Measurements from ENCODE around the gene GRN.
A peak's percentile ranks its signal among the peaks of the same experiment; 100 is the strongest.
"Not testable (repeated sequence)": the region's sequence is repeated elsewhere in the genome, so short reads cannot be mapped to it uniquely, and the experiment has no call there.

The GRN gene

DNA sequence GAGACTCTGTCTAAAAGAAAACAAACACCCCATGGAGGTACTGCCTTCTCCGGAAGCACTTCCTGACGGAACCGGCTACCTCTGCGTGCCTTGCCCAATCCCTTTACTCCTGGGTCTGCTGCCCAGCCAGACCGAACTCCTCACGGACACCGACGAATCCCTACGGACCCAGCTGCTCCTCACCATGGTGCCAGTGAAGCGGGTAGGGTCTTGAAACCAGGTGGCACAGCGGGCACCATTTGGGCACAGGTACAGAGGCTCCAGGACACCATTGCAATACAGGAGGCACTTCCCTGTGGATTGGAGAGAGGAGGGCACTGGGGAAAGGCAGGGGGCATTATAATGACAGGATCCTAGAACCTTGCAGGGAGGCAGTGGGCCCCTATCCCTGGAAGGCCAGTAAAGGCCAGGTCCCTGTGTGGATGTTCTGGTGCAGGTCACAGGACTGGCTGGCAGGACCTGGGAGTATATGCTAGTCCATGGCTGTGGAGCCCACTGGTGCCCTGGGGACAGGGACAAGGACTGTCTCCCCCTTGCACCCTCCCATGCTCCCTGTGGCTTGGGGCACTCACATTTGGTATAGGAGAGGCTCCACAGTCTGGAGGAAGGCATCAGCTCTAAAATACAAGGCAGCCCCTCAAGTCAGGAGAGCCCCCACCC is 22.7 kb upstream of the GRN start:
- DNase-seq: no peak

DNA sequence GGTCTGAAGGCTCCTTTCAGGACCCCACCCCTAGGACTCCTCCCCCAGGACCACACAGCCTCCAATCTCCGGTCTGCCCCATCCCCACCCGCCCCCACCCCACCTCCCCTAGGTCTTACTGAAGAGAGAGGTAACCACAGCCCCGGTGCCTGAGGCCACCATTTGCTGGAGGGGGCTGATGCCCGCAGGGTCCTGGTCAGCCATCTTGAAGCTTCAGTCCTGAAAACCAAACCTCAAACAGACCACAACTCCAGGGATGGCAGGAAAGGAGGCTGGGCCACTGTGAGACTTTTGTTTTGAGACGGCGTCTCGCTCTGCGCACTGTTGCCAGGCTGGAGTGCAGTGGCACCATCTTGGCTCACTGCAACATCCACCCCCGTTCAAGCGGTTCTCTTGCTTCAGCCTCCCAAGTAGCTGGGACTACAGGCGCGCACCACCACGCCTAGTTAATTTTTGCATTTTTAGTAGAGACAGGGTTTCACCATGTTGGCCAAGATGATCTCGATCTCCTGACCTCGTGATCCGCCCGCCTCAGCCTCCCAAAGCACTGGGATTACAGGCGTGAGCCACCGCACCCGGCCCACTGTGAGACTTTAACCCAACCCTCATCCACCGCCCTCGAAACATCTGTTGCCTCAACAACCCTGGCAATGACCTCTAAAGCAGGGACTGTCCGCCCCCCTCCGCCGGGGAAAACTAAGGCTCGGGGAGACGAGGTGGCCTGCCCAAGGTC is 21.6 kb upstream of the GRN start:
- DNase-seq: no peak

DNA sequence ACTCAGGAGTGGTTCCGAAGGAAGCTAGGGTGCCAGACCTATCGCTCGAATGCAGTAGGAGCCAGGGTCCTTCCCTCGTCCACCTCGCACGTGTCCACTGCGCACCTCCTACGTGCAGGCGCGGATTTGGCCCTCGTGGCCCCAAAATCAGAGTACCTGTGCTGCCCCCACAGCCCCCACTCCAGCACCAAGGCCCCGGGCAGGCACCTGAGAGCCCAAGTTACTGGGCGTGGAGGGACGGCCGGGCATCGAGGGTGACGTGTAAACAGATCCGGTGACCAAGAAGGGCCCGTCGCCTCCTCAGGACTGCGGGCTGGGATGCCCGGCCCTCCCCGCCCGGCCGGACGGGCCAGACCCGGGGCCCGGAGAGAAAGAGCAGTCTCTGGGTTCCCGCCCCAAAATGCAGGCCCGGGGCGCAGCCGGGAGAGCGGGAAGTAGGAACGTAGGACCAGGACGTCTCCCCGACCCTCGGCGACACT is 21.0 kb upstream of the GRN start:
- peak; percentile 5 for DNase-seq

DNA sequence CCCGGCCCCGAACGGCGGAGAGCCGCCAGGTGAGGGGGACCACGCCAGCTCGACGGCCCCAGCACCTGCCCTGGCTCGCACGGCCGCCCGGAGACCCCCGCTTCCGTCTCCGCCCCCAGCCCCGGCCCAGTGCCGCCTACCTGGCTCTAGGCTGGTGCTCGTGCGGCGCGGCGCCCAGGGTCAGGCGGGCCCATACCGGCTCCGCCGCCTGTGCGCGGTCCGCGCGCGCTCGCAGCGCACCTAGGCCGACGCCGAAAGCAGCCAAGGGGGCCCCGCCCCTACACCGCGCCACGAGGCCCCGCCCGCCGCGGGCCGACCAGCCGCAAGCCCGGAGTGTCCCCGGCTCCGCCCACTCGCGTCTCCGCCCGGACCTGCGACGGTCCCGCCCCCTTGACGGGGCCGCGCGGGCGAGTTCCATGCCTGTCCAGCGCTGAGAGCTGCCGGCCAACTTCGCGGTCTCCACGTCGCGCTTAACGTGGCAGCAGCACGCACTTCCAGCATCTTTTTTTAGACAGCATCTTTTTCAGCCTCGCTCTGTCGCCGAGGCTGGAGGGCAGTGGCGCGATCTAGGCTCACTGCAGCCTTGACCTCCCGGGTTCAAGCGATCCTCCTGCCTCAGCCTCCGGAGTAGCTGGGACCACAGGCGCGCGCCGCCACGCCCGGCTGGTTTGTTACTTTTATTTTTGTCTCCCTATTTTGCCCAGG is 20.4 kb upstream of the GRN start, which contains the start of gene SLC25A39:
SLC25A39 (minus strand) TSS at position 253 of the 705 bp plus-strand sequence. CDS start 1,261 bp downstream, outside the sequence.
- DNase-seq: peak; percentile 91

DNA sequence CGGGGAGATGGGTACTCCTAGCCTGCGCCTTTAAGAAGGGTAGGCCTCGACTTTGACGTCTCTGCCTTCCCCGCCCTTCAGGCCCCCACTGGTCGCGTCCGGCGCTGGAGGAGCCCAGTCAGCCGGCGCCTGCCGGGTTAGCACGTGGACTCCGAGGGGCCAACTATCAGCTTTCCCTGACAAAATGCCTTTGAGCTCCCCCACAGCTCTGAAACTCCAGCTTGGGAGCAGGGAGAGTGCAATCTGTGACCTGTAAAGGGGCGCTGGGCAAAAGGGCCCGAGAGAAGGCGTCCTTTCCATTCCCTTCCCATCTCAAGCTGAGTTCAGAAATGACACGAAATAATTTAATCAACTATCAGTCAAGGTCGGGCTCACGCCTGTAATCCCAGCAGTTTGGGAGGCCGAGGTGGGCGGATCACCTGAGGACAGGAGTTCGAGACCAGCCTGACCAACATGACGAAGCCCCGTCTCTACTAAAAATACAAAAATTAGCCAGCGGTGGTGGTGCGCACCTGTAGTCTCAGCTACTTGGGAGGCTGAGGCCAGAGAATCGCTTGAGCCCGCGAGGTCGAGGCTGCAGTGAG is 18.1 kb upstream of the GRN start:
- DNase-seq: peak; percentile 98

DNA sequence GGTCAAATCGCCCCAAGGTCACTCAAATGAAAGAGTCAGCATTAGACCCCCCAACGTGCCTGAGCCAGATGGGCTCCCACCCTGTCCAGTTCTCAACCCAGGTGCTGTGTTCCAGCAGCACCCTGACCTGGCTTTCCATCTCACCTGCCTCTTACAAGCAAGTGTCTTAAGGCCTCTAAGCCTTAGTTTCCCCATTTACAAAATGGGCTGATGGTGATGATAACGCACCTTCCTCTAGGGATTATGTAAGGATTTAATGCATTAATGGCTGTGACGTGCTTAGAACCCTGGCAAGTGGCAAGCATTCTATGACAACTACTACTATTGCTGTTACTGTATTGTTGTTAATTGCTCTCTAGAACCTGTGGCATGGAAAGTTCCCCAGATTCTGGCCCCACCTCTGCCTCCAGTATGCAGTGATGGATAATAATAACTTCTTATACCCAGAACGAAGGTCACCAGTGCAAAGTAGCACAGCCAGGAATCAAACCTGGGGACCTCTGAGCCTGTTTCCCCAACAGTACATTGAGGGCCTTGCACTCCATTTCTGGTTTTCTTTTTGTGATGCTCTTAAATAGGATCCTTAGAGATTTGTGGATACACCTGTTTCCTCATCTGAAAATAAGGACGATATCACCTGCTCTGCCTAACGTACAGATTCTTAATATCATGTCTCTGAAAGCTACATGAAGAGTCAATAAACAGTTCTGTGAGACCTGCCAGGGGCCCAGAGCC is 17.2 kb upstream of the GRN start:
- no peak for DNase-seq

DNA sequence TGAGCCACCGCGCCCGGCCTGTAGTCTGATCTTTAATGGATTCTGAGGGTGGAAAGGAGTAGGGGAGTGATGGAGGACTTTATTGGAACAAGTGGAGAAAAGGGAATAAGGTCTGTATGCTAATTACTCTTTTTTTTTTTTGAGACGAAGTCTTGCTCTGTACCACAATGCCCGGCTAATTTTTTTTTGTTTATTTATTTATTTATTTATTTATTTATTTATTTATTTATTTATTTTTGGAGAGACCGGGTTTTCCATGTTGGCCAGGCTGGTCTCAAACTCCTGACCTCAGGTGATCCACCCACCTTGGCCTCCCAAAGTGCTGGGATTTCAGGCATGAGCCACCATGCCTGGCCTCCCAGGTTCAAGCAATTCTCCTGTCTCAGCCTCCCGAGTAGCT is 15.6 kb upstream of the GRN start:
- DNase-seq: not testable (repeated sequence)

DNA sequence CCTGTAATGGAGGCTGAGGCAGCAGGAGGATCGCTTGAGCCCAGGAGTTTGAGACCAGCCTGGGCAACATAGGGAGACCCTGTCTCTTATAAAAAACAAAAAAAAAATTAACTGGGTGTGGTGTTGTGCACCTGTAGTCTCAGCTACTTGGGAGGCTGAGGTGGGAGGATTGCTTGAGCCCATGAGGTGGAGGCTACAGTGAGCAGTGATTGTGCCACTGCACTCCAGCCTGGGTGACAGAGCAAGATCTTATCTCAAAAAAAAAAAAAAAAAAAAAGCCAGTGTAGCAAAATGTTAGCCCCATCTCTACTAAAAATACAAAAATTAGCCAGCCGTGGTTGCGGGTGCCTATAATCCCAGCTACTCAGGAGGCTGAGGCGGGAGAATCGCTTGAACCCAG is 14.8 kb upstream of the GRN start:
- DNase-seq: not testable (repeated sequence)

DNA sequence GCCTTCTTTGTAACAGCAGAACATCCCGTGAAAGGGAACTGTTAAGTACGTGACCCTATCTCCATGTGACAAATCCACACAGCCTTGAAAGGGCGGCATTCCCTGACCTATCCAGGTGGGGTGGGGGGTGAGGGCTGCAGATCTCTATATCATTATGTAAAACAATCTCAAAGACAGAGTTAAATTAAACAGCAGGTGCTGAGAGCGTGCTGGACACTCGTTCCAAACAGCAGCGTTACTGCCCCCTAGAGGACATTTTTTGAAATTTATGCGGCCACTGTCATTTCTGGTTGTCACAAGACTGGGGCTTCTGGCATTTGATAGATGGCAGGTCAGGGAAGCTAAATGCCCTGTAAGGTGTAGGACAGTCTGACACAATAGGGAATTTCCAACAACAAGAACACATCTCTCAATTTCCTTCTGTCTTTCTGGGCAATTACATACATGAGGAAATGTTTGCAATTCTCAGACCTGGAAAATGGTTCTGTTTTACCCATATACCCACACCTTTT is 13.8 kb upstream of the GRN start:
- peak; percentile 43 for DNase-seq

DNA sequence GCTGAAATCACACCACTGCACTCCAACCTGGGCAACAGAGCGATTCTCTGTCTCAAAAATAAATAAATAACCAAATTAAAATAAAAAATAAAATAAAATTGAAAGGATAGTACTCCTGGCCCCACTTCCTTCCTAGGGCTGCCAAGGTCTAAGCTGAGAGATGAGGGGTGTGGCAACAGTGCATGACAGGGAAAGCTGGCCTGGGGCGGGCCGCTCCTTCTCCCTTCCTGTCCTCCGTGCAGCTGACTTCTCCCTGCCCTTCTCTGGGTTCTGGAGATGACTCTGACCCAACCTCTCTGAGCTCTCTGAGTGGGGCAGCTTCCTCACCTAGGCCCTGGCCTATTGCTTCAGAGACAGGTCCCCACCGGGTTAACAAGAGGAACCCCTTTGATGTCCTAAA is 11.7 kb upstream of the GRN start:
- DNase-seq: no peak

DNA sequence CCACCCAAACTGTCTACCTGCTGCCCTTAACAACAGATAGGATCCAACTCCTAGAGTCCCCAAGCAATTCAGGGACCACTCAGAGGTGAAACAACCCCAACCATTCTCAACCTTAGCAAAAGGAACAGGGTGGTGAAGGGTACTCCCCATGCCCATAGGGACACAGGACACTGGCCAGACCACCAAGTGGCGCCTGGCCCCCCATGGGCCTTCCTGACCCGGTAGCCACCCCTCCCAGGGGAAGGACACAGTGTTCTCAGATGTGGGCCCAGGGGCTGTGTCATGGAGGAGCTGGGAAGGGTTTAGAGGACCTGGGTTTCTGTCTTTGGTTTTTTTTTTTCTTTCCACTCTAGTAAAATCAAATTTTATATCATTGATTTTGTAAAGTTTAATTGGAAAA is 10.8 kb upstream of the GRN start:
- no peak for DNase-seq

DNA sequence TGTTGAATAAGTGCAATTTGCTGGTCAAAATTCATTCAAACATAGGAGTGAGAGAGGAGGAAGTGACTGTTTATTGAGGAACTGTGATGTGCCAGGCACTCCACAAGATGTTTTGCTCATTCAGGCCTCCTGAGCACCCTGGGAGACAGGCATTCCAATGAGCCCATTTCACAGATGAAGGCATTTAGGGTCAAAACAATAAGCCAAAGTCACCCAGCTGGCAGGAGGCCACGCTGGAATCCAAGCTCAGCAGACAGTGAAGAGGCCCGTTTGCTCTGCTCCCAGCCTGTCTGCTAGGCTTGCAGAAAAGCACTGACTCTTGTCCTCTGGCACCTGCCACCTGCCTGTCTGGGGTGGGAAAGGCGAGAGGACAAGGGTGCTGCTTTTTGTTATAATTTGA is 10.4 kb upstream of the GRN start:
- no peak for DNase-seq

DNA sequence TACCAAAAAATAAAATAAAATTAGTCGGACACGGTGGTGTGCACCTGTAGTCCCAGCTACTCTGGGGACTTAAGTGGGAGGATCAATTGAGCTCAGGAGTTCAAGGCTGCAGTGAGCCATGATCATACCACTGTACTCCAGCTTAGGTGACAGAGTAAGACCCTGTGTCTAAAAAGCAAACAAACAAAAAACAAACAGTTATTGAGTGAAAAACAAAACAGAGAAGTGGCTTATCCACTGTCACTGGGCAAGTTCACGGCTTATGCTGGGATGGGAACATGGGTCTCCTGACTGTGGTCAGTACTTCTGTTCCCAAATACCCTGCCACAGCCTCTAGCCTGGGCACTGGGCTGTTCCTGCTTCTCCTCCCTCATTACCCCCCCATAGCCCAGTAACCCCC is 9.5 kb upstream of the GRN start:
- no peak for DNase-seq

DNA sequence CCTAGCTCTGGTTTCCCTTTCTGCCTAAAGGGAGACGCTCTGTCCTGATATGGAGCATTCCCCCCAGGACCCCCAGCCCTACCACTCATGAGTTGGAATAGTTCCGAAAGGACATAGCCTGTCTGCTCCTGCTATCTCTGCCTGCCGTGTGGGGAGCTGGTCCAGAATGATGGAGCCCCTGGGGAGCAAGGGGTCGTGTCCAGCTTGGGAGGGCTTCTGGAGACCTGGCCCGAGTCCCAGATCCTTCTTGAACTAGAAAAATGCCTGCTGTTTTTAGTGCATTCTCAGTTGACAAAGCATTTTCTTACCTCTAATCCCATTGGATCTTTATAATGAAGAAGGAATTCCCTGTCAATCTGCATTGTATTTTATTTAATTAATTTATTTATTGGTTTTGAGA is 9.1 kb upstream of the GRN start:
- DNase-seq: no peak

DNA sequence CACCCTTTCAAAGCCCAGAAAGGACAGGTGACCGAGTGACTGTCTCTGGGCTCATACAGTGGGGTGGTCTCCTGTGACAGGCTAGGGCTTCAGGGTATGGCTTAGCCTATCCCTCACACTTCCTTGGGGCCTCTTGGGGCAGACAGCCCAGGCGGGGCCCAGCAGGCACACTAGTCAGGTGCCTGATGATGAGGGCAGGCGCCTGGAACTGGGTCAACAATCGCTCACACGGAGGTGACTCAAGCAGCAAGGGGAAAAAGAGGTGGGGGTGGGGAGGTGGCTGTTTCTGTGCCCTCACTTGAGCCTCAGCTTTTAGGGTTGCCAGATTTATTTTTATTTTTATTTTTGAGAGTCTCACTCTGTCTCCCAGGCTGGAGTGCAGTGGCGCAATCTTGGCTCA is 6.4 kb upstream of the GRN start:
- peak; percentile 41 for DNase-seq

DNA sequence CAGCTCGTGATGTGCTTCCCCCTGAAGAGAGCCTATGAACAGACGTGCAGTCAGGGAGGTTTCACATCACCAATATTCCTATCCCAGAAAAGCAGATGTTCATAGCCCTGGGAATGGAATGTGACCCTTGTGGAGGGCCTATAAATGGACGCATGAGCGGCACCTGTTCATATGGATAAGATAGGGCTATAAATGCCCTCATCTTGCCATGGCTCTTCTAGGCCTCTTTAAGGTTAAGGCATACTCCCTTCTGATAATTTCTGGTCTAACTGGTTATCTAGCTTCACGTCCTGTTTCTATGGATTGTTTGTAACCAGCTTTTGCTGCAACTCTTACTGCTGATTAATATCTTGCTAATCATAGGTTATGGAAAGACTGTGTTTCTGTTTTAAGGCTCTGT is 4.5 kb upstream of the GRN start:
- not testable (repeated sequence) for DNase-seq

DNA sequence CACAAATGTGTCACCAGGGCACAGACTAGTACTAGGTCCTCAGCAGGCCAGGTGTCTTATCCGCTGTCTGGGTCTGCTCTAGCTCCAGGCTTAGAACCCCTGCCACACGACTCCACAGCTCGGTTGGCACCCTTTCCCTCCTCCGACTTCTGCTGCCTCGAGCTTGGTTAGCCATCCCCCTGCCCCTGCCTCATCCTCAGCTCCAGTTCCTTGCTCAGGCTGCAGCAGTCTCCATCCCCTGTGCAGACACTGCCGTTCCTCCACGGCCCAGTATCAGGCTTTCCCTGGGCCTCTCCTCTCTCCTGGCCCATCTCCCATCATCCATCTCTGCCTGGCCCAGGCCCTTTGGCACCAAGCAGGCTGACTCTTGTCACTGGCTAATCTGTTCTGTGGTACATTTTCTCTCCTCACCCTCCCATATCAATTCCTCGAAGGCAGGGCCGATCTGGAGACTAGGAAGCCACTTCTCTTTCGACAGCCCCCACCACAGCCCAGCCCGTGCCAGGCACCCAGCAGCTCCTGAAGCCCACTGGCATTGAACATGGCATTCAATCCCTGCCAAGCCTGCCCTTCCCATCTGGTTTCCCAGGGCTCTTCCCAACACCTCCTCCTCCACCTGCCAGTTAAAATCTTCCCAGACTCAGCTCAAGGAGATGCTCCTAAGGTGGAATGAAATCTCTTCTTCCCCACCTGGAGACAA is 1.4 kb upstream of the GRN start:
- no peak for DNase-seq

DNA sequence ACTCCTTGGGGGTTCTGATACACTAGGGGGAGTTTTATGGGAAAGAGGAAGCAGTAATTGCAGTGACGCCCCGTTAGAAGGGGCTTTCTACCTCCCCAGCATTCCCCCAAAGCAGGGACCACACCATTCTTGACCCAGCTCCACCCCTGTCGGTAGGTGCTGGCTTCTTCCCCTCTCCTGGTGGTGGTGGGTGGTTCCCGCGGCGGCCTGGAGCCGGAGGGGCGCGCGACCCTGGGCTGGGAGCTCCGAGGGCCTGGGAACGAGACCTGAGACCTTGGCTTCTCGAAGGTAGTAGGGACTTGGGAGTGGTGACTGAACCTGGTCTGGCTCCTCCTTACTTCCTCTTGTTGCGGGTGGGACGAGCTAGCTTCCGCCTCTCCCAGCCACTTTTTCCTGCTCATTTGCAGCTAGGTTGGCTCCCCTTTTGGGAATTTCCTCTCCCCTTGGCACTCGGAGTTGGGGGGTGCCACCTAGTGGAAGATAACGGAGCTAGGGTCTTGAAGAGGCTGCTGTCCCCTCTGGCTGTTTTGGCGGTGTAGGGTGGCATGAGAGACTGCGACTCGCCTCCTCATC is 438 bp downstream of the GRN start:
- peak; percentile 64 for DNase-seq

DNA sequence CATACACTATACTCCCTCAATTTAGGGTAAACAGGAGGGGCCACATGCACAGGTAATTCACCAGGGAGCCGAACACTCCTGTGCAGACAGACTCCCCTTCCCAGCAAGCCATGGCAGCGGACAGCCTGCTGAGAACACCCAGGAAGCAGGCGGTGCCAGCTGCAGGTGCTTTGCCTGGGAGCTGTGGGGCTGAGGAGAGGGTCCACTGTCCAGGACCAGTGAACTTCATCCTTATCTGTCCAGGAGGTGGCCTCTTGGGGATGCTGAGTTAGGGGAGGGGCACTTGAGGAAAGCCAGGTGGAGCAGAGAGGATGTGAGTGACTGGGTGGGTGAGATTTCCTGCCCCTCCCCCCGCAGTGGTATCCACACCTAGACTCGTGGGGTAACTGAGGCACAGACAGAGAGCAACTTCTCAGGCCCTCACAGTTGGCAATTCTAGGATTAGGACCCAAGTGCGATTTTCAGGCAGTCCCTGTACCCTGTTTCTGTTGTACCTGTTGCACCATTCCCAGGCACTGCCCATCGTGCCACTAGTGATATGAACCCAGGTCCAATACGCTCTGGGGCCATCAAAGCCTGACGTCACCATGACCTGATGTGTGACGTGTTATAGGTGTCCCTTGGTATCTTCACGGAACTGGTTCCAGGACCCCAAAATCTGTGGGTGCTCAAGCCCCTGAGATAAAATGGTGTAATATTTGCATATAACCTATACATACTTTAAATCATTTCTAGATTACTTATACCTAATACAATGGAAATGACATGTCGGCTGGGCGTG is 1.2 kb downstream of the GRN start:
- no peak for DNase-seq

DNA sequence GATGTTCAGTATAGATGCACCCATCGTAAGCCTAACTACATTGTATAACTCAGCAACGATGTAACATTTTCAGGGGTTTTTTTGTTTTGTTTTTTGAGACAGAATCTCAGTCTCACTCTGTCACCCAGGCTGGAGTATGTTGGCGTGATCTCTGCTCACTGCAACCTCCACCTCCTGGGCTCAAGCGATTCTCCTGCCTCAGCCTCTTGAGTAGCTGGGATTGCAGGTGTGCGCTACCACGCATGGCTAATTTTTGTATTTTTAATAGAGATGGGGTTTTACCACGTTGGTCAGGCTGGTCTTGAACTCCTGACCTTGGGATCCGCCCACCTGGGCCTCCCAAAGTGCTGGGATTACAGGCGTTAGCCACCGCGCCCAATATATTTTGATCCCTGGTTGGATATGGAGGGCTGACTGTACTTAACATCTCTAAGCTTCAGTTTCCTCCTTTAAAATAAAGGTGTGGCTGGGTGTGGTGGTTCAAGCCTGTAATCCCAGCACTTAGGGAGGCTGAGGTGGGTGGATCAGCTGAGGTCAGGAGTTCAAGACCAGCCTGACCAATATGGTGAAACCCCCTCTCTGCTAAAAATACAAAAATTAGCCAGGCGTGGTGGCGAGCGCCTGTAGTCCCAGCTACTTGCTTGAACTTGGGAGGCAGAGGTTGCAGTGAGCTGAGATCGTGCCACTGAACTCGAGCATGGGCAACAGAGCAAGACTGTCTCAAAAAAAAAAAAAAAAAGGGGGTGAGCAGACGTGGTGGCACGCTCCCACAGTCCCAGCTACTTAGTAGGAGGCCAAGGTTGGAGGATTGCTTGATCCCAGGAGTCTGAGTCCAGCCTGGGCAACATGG is 2.3 kb downstream of the GRN start:
- DNase-seq: not testable (repeated sequence)
